CD4-positive, alpha-beta memory T cell (primary cell): ENCODE results near the gene VAT1L. TPM values are rescaled to one million over a fixed set of nuclear protein-coding genes. Genes with fewer than 3 reads are reported as not detected.

ENCODE experiments used
- CTCF ChIA-PET: fragments of 350-600 bp; sonication (Branson Sonifier 250); formaldehyde crosslinking; loops from one replicate; lab custom pipeline; 2021; ENCODE audit warnings: inconsistent platforms; ENCODE audit not compliant: partially characterized antibody; lab: Charles Lee
- POLR2A ChIA-PET: fragments of 350-600 bp; sonication (Branson Sonifier 250); formaldehyde crosslinking; loops from one replicate; lab custom pipeline; 2021; ENCODE audit not compliant: partially characterized antibody; lab: Charles Lee
- DNase-seq, 5 donors: peaks; one replicate each; pipeline versions ENCODE4 v3.0.0 to v3.0.0-alpha.2; 2020 to 2022; ENCODE audit warnings: mixed read lengths in 1 of 5
- H3K27ac ChIP-seq: one replicate; pipeline ENCODE4 v1.7.0; 2013; ENCODE audit warnings: low read depth, low read length
- H3K27me3 ChIP-seq: 2 replicates; pipeline ENCODE4 v1.7.0; 2013; ENCODE audit warnings: mild to moderate bottlenecking, low read length, moderate library complexity; ENCODE audit not compliant: insufficient read depth
- H3K36me3 ChIP-seq: 2 replicates; pipeline ENCODE4 v1.7.0; 2013; ENCODE audit warnings: mild to moderate bottlenecking, low read length, moderate library complexity; ENCODE audit not compliant: insufficient read depth
- H3K4me1 ChIP-seq: 2 replicates; pipeline ENCODE4 v1.7.0; 2013; ENCODE audit warnings: mild to moderate bottlenecking, low read length, moderate library complexity; ENCODE audit not compliant: insufficient read depth
- H3K4me3 ChIP-seq, 2 donors: one replicate each; pipeline ENCODE4 v1.7.0; 2013; ENCODE audit warnings: low read length in 2 of 2, mild to moderate bottlenecking in 1 of 2
- H3K9me3 ChIP-seq, 2 donors: one replicate each; pipeline ENCODE4 v1.7.0; 2013; ENCODE audit warnings: low read length in 2 of 2, control low read depth in 1 of 2; ENCODE audit not compliant: control insufficient read depth in 1 of 2
- H3K27ac Mint-ChIP-seq, 7 donors: one replicate each; pipeline ENCODE4 v1.8.0; 2020 to 2021; ENCODE audit warnings: mixed read lengths in 7 of 7, mild to moderate bottlenecking in 6 of 7, inconsistent platforms in 3 of 7, moderate library complexity in 3 of 7
- H3K27me3 Mint-ChIP-seq, 2 donors: one replicate each; pipeline ENCODE4 v1.8.0; 2020 to 2021; ENCODE audit warnings: mixed read lengths in 2 of 2
- H3K36me3 Mint-ChIP-seq, 2 donors: one replicate each; pipeline ENCODE4 v1.8.0; 2020 to 2021; ENCODE audit warnings: mixed read lengths in 2 of 2, inconsistent platforms in 1 of 2, mild to moderate bottlenecking in 1 of 2
- H3K4me1 Mint-ChIP-seq, 4 donors: one replicate each; pipeline ENCODE4 v1.8.0; 2020 to 2021; ENCODE audit warnings: mixed read lengths in 4 of 4, mild to moderate bottlenecking in 1 of 4
- H3K4me3 Mint-ChIP-seq, 8 donors: one replicate each; pipeline ENCODE4 v1.8.0; 2020 to 2021; ENCODE audit warnings: mixed read lengths in 8 of 8, mild to moderate bottlenecking in 7 of 8, moderate library complexity in 6 of 8, inconsistent platforms in 3 of 8
- H3K9me3 Mint-ChIP-seq, 8 donors: one replicate each; pipeline ENCODE4 v1.8.0; 2020 to 2021; ENCODE audit warnings: mixed read lengths in 8 of 8, mild to moderate bottlenecking in 5 of 8, inconsistent platforms in 3 of 8, moderate library complexity in 1 of 8
- intact Hi-C: fragments of 100-400 bp; cut with micrococcal nuclease; formaldehyde crosslinking; loops from one replicate; pipeline ENCODE4 v1.15.1; 2023
- polyA plus RNA-seq, 2 donors: library from polyadenylated mRNA; unstranded; fragments of 300-500 nt; fragmentation: Illumina TruSeq; gene quantifications; one replicate each; pipeline ENCODE4 v1.2.3, GENCODE V29; 2021
- total RNA-seq, 2 experiments: library from RNA; stranded (reverse); gene quantifications; one replicate each; pipeline ENCODE4 v1.2.3, GENCODE V29; 2021

VAT1L gene
- total and polyA plus RNA-seq, 4 experiments from 2014 or later = not detected

DNA sequence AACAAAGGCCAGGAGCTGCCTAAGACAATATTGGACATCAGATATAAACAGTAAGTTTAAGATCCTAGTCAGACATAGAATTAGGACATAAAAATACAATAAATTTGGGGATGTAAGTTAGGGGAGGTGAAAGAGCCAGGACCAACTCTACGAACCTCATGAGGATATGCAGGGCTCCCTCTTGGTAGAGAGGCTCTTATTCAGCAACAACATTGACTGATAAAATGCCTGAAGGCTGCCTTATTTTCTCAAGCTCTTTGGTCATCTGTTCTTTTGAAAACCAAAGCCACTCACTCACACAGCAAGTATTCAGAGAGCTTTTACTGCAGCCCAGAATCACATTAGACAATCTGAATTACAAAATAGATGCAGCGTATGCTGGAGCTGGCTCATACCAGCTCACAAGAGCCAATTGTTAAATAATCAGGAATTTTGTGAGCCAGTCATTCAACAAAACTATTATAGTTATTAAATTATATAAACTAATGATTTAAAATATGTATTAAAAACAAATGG is 125.4 kb downstream of the VAT1L start:
- Histone ChIP-seq H3K36me3 (no peaks in the 10 kb centered on the region), H3K27me3 (no peaks in the 10 kb centered on the region), H3K4me3 (no peak overlapping the region), H3K4me1 (no peaks in the 10 kb centered on the region), H3K27ac (no peak overlapping the region), H3K9me3 (no peaks in the 10 kb centered on the region)
- ChIA-PET CTCF (no interaction called here), POLR2A (no interaction called here)
- Mint-ChIP-seq H3K9me3 (no peaks in the 10 kb centered on the region), H3K36me3 (no peaks in the 10 kb centered on the region), H3K27ac (no peak overlapping the region), H3K27me3 (peaks cover 0 to 5% of the 10 kb centered on the region in 2 donors), H3K4me1 (no peaks in the 10 kb centered on the region), H3K4me3 (no peak overlapping the region)
- DNase-seq = no peak
- intact Hi-C loops = no loop called here

GRCh38 chr16:77916111-77916510 is 127.7 kb downstream of the VAT1L start:
- Mint-ChIP-seq H3K27ac (no peak overlapping the region), H3K4me3 (no peak overlapping the region), H3K4me1 (no peaks in the 10 kb centered on the region), H3K36me3 (no peaks in the 10 kb centered on the region), H3K27me3 (peaks cover 0 to 5% of the 10 kb centered on the region in 2 donors), H3K9me3 (no peaks in the 10 kb centered on the region)
- ChIA-PET POLR2A (no interaction called here), CTCF (no interaction called here)
- no peak overlapping the region for H3K27ac ChIP-seq
- H3K27me3 ChIP-seq = no peaks in the 10 kb centered on the region
- H3K9me3 ChIP-seq = no peaks in the 10 kb centered on the region
- no peak for DNase-seq
- no peaks in the 10 kb centered on the region for H3K4me1 ChIP-seq
- no peaks in the 10 kb centered on the region for H3K36me3 ChIP-seq
- no peak overlapping the region for H3K4me3 ChIP-seq
- intact Hi-C loops = no loop called here

DNA sequence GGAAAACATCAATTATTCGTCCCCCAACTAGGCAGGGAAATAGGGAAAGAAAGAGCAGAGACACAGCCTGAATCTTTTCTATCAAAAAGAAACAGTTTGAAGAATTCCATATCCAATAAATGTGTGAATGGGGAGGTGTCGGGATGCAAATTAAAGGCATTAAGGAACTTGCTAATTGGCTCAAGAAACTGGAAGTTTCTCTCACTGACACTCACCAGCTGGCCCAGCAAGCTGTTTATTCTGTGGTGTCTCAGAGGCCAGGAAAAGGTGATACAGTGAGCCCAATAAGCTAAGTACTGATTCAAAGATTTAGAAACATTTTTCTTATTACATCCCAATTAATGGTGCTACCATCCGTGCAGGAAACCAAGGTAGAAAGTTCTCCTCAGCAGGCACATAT is 129.6 kb downstream of the VAT1L start:
- Histone ChIP-seq H3K4me1 (no peaks in the 10 kb centered on the region), H3K9me3 (no peaks in the 10 kb centered on the region), H3K36me3 (no peaks in the 10 kb centered on the region), H3K4me3 (no peak overlapping the region), H3K27ac (no peak overlapping the region), H3K27me3 (no peaks in the 10 kb centered on the region)
- Mint-ChIP-seq H3K4me3 (no peak overlapping the region), H3K27me3 (peaks cover 0 to 9% of the 10 kb centered on the region in 2 donors), H3K27ac (no peak overlapping the region), H3K9me3 (no peaks in the 10 kb centered on the region), H3K36me3 (no peaks in the 10 kb centered on the region), H3K4me1 (no peaks in the 10 kb centered on the region)
- ChIA-PET POLR2A (no interaction called here), CTCF (no interaction called here)
- no peak for DNase-seq
- intact Hi-C loops = no loop called here

DNA sequence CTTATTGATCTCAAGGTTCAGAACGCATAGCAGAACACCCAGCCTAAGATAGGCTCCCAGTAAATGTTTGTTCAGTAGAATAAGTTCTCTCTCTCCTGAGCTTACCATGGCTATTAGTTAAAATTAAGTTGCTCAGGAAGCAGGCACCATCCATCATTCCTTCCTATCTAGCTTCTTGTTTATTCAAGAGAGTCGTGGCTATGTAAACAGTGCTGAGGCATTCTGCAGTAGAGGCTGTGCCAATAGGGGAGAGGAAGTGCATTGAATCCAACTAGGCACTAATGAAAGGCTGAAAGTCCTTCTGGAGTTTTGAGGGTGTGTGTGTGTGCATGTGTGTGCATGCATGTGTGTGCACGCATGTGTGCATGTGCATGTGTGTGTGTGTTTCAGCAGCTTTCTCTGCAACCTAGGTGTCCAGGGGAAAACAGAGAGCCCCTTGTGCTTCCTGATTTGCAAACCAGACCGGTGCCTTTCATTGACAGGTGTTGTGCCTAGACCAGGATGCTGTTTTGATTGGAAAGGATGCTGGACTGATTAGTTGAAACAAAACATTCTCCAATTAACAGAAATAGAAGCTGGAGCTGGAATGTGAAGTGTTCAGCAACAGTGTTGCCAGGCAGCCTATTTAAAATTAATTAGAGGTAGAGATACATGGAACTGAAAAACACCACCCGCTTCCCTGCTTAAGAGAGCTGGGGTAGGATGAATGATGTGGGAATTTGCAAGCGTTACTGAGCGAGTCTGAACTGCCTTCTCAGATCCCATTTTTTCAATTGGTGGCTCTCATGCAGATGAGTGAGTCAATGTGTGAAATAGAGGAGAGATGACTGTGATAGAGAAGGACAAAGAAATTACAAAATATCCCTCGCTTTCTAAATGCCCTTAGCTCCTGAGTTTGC is 130.7 kb downstream of the VAT1L start:
- Histone ChIP-seq H3K9me3 (no peaks in the 10 kb centered on the region), H3K4me1 (no peaks in the 10 kb centered on the region), H3K27ac (no peak overlapping the region), H3K27me3 (no peaks in the 10 kb centered on the region), H3K4me3 (no peak overlapping the region), H3K36me3 (no peaks in the 10 kb centered on the region)
- Mint-ChIP-seq H3K27ac (peak overlapping the region in 1 of 7 donors; percentile 20), H3K9me3 (no peaks in the 10 kb centered on the region), H3K4me1 (no peaks in the 10 kb centered on the region), H3K36me3 (no peaks in the 10 kb centered on the region), H3K27me3 (peaks cover 2 to 8% of the 10 kb centered on the region in 2 donors), H3K4me3 (no peak overlapping the region)
- DNase-seq = no peak
- intact Hi-C loops = no loop called here
- CTCF ChIA-PET = no interaction called here
- POLR2A ChIA-PET = no interaction called here

GRCh38 chr16:77919761-77920415 is 131.5 kb downstream of the VAT1L start:
- H3K4me1 Mint-ChIP-seq = no peaks in the 10 kb centered on the region
- H3K9me3 Mint-ChIP-seq = no peaks in the 10 kb centered on the region
- POLR2A ChIA-PET = no interaction called here
- intact Hi-C loops = no loop called here
- H3K27ac Mint-ChIP-seq = no peak overlapping the region
- H3K4me3 Mint-ChIP-seq = no peak overlapping the region
- no peaks in the 10 kb centered on the region for H3K27me3 ChIP-seq
- H3K4me1 ChIP-seq = no peaks in the 10 kb centered on the region
- no peak for DNase-seq
- H3K27me3 Mint-ChIP-seq = peaks cover 2 to 8% of the 10 kb centered on the region in 2 donors
- CTCF ChIA-PET = no interaction called here
- H3K36me3 Mint-ChIP-seq = no peaks in the 10 kb centered on the region
- no peaks in the 10 kb centered on the region for H3K36me3 ChIP-seq
- H3K9me3 ChIP-seq = no peaks in the 10 kb centered on the region
- no peak overlapping the region for H3K4me3 ChIP-seq
- no peak overlapping the region for H3K27ac ChIP-seq

DNA sequence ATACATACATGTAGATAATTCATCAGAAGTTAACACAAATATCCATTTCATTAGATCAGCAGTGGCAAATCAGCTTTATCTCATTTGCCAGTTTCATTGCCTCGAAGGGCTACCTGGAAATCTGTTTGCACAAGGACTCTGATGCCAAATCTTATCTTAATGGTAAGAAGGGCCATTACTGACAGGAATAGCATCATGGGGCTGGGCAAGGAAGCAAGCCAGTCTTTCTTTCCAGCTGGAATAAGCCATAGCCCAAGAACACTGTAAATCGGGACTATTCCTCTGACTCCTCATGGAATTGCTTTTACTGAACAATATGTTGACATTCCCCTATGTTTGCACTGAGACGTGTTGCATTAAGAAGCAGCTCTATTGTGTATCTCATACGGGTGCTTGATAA is 132.6 kb downstream of the VAT1L start:
- no peak overlapping the region for H3K27ac Mint-ChIP-seq
- Histone ChIP-seq H3K27me3 (no peaks in the 10 kb centered on the region), H3K4me3 (no peak overlapping the region), H3K4me1 (no peaks in the 10 kb centered on the region), H3K27ac (no peak overlapping the region), H3K9me3 (no peaks in the 10 kb centered on the region), H3K36me3 (no peaks in the 10 kb centered on the region)
- intact Hi-C loops = no loop called here
- POLR2A ChIA-PET = no interaction called here
- H3K36me3 Mint-ChIP-seq = no peaks in the 10 kb centered on the region
- no peak overlapping the region for H3K4me3 Mint-ChIP-seq
- H3K4me1 Mint-ChIP-seq = no peaks in the 10 kb centered on the region
- CTCF ChIA-PET = no interaction called here
- H3K9me3 Mint-ChIP-seq = no peaks in the 10 kb centered on the region
- H3K27me3 Mint-ChIP-seq = peaks cover 6 to 8% of the 10 kb centered on the region in 2 donors
- DNase-seq = no peak

- no peak overlapping the region for H3K27ac Mint-ChIP-seq
- ChIA-PET CTCF (no interaction called here), POLR2A (no interaction called here)
- Histone ChIP-seq H3K27ac (no peak overlapping the region), H3K36me3 (no peaks in the 10 kb centered on the region), H3K4me3 (no peak overlapping the region), H3K9me3 (no peaks in the 10 kb centered on the region), H3K27me3 (no peaks in the 10 kb centered on the region), H3K4me1 (no peaks in the 10 kb centered on the region)
- no peaks in the 10 kb centered on the region for H3K4me1 Mint-ChIP-seq
- DNase-seq = no peak
- no peaks in the 10 kb centered on the region for H3K36me3 Mint-ChIP-seq
- H3K9me3 Mint-ChIP-seq = no peaks in the 10 kb centered on the region
- intact Hi-C loops = no loop called here
- peaks cover 6 to 11% of the 10 kb centered on the region in 2 donors for H3K27me3 Mint-ChIP-seq
- H3K4me3 Mint-ChIP-seq = no peak overlapping the region
These were observed 133.9 kb downstream of the VAT1L start for GRCh38 chr16:77922228-77922754.
